CD4-positive, alpha-beta T cell (primary cell): ENCODE results near the gene ESYT2. TPM values are rescaled to one million over a fixed set of nuclear protein-coding genes. Genes with fewer than 3 reads are reported as not detected.

Experiments used
- ATAC-seq: fragments of 200-7000 bp; cut with Tn5 transposase; one replicate; pipeline ENCODE4 v1.10.0; 2022; ENCODE audit warnings: mild to moderate bottlenecking; ENCODE audit not compliant: poor library complexity
- CTCF ChIA-PET: fragments of 350-600 bp; sonication (Branson Sonifier 250); formaldehyde crosslinking; loops from one replicate; lab custom pipeline; 2021; ENCODE audit warnings: antibody characterized with exemption, inconsistent platforms; lab: Charles Lee
- POLR2A ChIA-PET: fragments of 350-600 bp; sonication (Branson Sonifier 250); formaldehyde crosslinking; loops from one replicate; lab custom pipeline; 2021; ENCODE audit warnings: antibody characterized with exemption, inconsistent platforms; lab: Charles Lee
- DNase-seq, 14 experiments: peaks; one replicate each; pipeline ENCODE4 v3.0.0-alpha.2; 2013 to 2020; ENCODE audit warnings: mixed read lengths in 2 of 14
- H3K27ac ChIP-seq, 2 donors: one replicate each; pipeline versions ENCODE4 v1.5.1 to v1.7.0; 2013; ENCODE audit warnings: low read length in 2 of 2, low read depth in 1 of 2, mild to moderate bottlenecking in 1 of 2
- H3K27me3 ChIP-seq, 2 experiments: 1 replicate in 1 of 2; 2 replicates in 1 of 2; pipeline versions ENCODE4 v1.6.1 to v1.7.0; 2013; ENCODE audit warnings: low read length in 2 of 2, control low read depth in 1 of 2, mild to moderate bottlenecking in 1 of 2, moderate library complexity in 1 of 2; ENCODE audit not compliant: insufficient read depth in 2 of 2, control insufficient read depth in 1 of 2
- H3K36me3 ChIP-seq: one replicate; pipeline ENCODE4 v1.6.1; 2013; ENCODE audit warnings: low read length, control low read depth; ENCODE audit not compliant: insufficient read depth
- H3K4me1 ChIP-seq: one replicate; pipeline ENCODE4 v1.6.1; 2013; ENCODE audit warnings: low read length, control low read depth; ENCODE audit not compliant: insufficient read depth
- H3K4me3 ChIP-seq: one replicate; pipeline ENCODE4 v1.5.1; 2013; ENCODE audit warnings: mild to moderate bottlenecking, low read length, moderate library complexity
- H3K9me3 ChIP-seq, 2 experiments: 1 replicate in 1 of 2; 2 replicates in 1 of 2; pipeline versions ENCODE4 v1.6.1 to v1.7.0; 2013; ENCODE audit warnings: low read length in 2 of 2, mild to moderate bottlenecking in 2 of 2, control low read depth in 1 of 2, moderate library complexity in 1 of 2; ENCODE audit not compliant: control insufficient read depth in 1 of 2, insufficient read depth in 1 of 2
- H3K27ac Mint-ChIP-seq: one replicate; pipeline ENCODE4 v1.8.0; 2020; ENCODE audit warnings: mixed read lengths
- H3K27me3 Mint-ChIP-seq: one replicate; pipeline ENCODE4 v1.8.0; 2021; ENCODE audit warnings: mixed read lengths
- H3K36me3 Mint-ChIP-seq: one replicate; pipeline ENCODE4 v1.8.0; 2021; ENCODE audit warnings: low read depth, mixed read lengths
- H3K4me1 Mint-ChIP-seq: one replicate; pipeline ENCODE4 v1.8.0; 2021; ENCODE audit warnings: low read depth, mixed read lengths
- H3K4me3 Mint-ChIP-seq: one replicate; pipeline ENCODE4 v1.8.0; 2020; ENCODE audit warnings: mild to moderate bottlenecking, mixed read lengths
- H3K9me3 Mint-ChIP-seq: one replicate; pipeline ENCODE4 v1.8.0; 2020; ENCODE audit warnings: mixed read lengths
- CTCF ChIP-seq: fragments of 200-600 bp; IDR thresholded peaks from one replicate; pipeline ENCODE4 v1.8.0; 2022; ENCODE audit warnings: antibody characterized with exemption, mild to moderate bottlenecking
- intact Hi-C, 2 experiments: fragments of 100-400 bp; cut with DNase I in 1 of 2; cut with micrococcal nuclease in 1 of 2; formaldehyde crosslinking; loops; one replicate each; pipeline versions ENCODE4 v1.15.1 to v1.9.0; 2023 to 2025; cut with DNase I, micrococcal nuclease
- total RNA-seq, 174 experiments: library from RNA in 2 of 174; stranded (reverse) in 2 of 174; gene quantifications; one replicate each; pipeline ENCODE4 v1.2.3 and lab custom pipeline; 2021 to 2026

Gene ESYT2
- total RNA-seq, 2 experiments from 2014 or later: 106 to 112 TPM

GRCh38 chr7:158742065-158742821 lies 87.1 kb downstream of the ESYT2 start:
- Mint-ChIP-seq H3K27me3 (no peaks in the 10 kb centered on the region), H3K27ac (no peak overlapping the region), H3K4me3 (no peak overlapping the region), H3K36me3 (peaks cover 98% of the 10 kb centered on the region), H3K4me1 (no peaks in the 10 kb centered on the region), H3K9me3 (no peaks in the 10 kb centered on the region)
- H3K9me3 ChIP-seq: no peaks in the 10 kb centered on the region
- DNase-seq (no peak), ATAC-seq (no peak)
- no peak for TF ChIP-seq CTCF
- peaks cover 94% of the 10 kb centered on the region for H3K36me3 ChIP-seq
- CTCF ChIA-PET: interaction anchor here (1.9 kb wide), 1 partner anchor 8 kb away, joined by 6 read pairs; no protein-coding TSS in a partner anchor
- no peaks in the 10 kb centered on the region for H3K27me3 ChIP-seq
- no peak overlapping the region for H3K27ac ChIP-seq
- no peaks in the 10 kb centered on the region for H3K4me1 ChIP-seq
- POLR2A ChIA-PET: interaction anchor here (0.6 to 0.8 kb wide), 2 partner anchors 11 to 113 kb away, joined by 3 read pairs; no protein-coding TSS in a partner anchor
- intact Hi-C loops: no loop called here
- no peak overlapping the region for H3K4me3 ChIP-seq

- H3K36me3 Mint-ChIP-seq: peaks cover 96% of the 10 kb centered on the region
- no peaks in the 10 kb centered on the region for H3K4me1 ChIP-seq
- no peaks in the 10 kb centered on the region for H3K9me3 ChIP-seq
- DNase-seq (no peak), ATAC-seq (no peak)
- no peak overlapping the region for H3K4me3 Mint-ChIP-seq
- POLR2A ChIA-PET: interaction anchor here (0.8 to 1.5 kb wide), 2 partner anchors 10 to 87 kb away, joined by 3 to 4 read pairs; no protein-coding TSS in a partner anchor
- H3K27me3 ChIP-seq: no peaks in the 10 kb centered on the region
- TF ChIP-seq CTCF: no peak
- H3K4me1 Mint-ChIP-seq: no peaks in the 10 kb centered on the region
- no peak overlapping the region for H3K27ac ChIP-seq
- no peak overlapping the region for H3K27ac Mint-ChIP-seq
- no peak overlapping the region for H3K4me3 ChIP-seq
- intact Hi-C loops: no loop called here
- no peaks in the 10 kb centered on the region for H3K9me3 Mint-ChIP-seq
- CTCF ChIA-PET: no interaction called here
- no peaks in the 10 kb centered on the region for H3K27me3 Mint-ChIP-seq
- H3K36me3 ChIP-seq: peaks cover 95% of the 10 kb centered on the region
These were observed 88.0 kb downstream of the ESYT2 start for GRCh38 chr7:158741294-158741666.

- POLR2A ChIA-PET: interaction anchor here (1.4 to 1.5 kb wide), 2 partner anchors 9 to 88 kb away, joined by 3 to 4 read pairs; no protein-coding TSS in a partner anchor
- no peak overlapping the region for H3K4me3 Mint-ChIP-seq
- no peak for DNase-seq
- no peak overlapping the region for H3K27ac Mint-ChIP-seq
- CTCF ChIA-PET: no interaction called here
- intact Hi-C loops: no loop called here
- no peak overlapping the region for H3K27ac ChIP-seq
- H3K9me3 Mint-ChIP-seq: no peaks in the 10 kb centered on the region
- H3K4me1 ChIP-seq: no peaks in the 10 kb centered on the region
- peaks cover 96% of the 10 kb centered on the region for H3K36me3 Mint-ChIP-seq
- TF ChIP-seq CTCF: no peak
- no peaks in the 10 kb centered on the region for H3K9me3 ChIP-seq
- no peak overlapping the region for H3K4me3 ChIP-seq
- H3K4me1 Mint-ChIP-seq: no peaks in the 10 kb centered on the region
- no peaks in the 10 kb centered on the region for H3K27me3 ChIP-seq
- no peak for ATAC-seq
- H3K36me3 ChIP-seq: peaks cover 95% of the 10 kb centered on the region
- no peaks in the 10 kb centered on the region for H3K27me3 Mint-ChIP-seq
These were observed 88.5 kb downstream of the ESYT2 start for GRCh38 chr7:158740657-158741293.
